Ramos (cell line): ENCODE results near the gene TRIM73.
"Not testable (repeated sequence)": the region's sequence is repeated elsewhere in the genome, so short reads cannot be mapped to it uniquely, and the experiment has no call there.

Experiments used
- in situ Hi-C: fragments of 300-500 bp; cut with MboI; formaldehyde crosslinking; loops from one replicate; pipeline ENCODE4 v1.14.3; 2022; ENCODE audit warnings: low sequenced_read_pairs; ENCODE audit not compliant: unreplicated experiment

The TRIM73 gene

GRCh38 chr7:75414708-75415427 lies 19.4 kb downstream of the TRIM73 start:
- in situ Hi-C loops, result not testable (repeated sequence)

- in situ Hi-C loops, result not testable (repeated sequence)
Observed at GRCh38 chr7:75415428-75415817, 20.0 kb downstream of the TRIM73 start.

GRCh38 chr7:75415829-75416373 lies 20.5 kb downstream of the TRIM73 start:
- in situ Hi-C loops, result not testable (repeated sequence)

GRCh38 chr7:75416787-75417186 lies 21.4 kb downstream of the TRIM73 start:
- in situ Hi-C loops, result not testable (repeated sequence)

- in situ Hi-C loops, result not testable (repeated sequence)
Observed at GRCh38 chr7:75418292-75418858, 22.9 kb downstream of the TRIM73 start.

GRCh38 chr7:75419210-75419609 lies 23.8 kb downstream of the TRIM73 start:
- in situ Hi-C loops, result not testable (repeated sequence)

- in situ Hi-C loops, result not testable (repeated sequence)
Observed at GRCh38 chr7:75419693-75420092, 24.3 kb downstream of the TRIM73 start.

- in situ Hi-C loops, result not testable (repeated sequence)
Observed at GRCh38 chr7:75420152-75420551, 24.7 kb downstream of the TRIM73 start.

GRCh38 chr7:75421798-75422710 lies 26.6 kb downstream of the TRIM73 start:
- in situ Hi-C loops, result not testable (repeated sequence)

GRCh38 chr7:75423481-75423880 lies 28.1 kb downstream of the TRIM73 start:
- in situ Hi-C loops, result not testable (repeated sequence)

- in situ Hi-C loops, result loop anchor here (5.0 kb wide), 1 partner anchor 323 kb away; no protein-coding TSS in a partner anchor
Observed at GRCh38 chr7:75439000-75439399, 43.6 kb downstream of the TRIM73 start.

GRCh38 chr7:75442101-75442464 lies 46.7 kb downstream of the TRIM73 start:
- in situ Hi-C loops, result not testable (repeated sequence)

GRCh38 chr7:75442465-75443111 lies 47.2 kb downstream of the TRIM73 start:
- in situ Hi-C loops, result not testable (repeated sequence)

- in situ Hi-C loops, result not testable (repeated sequence)
Observed at GRCh38 chr7:75449946-75450345, 54.5 kb downstream of the TRIM73 start.

- in situ Hi-C loops, result not testable (repeated sequence)
Observed at GRCh38 chr7:75452494-75452955, 57.1 kb downstream of the TRIM73 start.
